HCT116 (cell line): ENCODE measurements around the gene CSTPP1.

ENCODE experiments used
- CTCF ChIP-seq, 3 experiments: fragments of 200-600 bp in 1 of 3; sonication (generic) in 1 of 3; IDR thresholded peaks in 2 of 3; conservative IDR thresholded peaks in 1 of 3; 2 replicates each; pipeline ENCODE4 v1.5.1; 2012 to 2017; ENCODE audit warnings: low read depth in 2 of 3, low read length in 2 of 3, antibody characterized with exemption in 1 of 3, borderline replicate concordance in 1 of 3, control low read depth in 1 of 3, mild to moderate bottlenecking in 1 of 3, mixed read lengths in 1 of 3, mixed run types in 1 of 3, moderate library complexity in 1 of 3; ENCODE audit not compliant: insufficient read depth in 1 of 3
- EZH2 ChIP-seq: fragments of 200-600 bp; sonication (generic); IDR thresholded peaks from 2 replicates; pipeline ENCODE4 v1.6.1; 2017; ENCODE audit warnings: antibody characterized with exemption, mixed run types
- EZH2phosphoT487 ChIP-seq: fragments of 200-600 bp; IDR thresholded peaks from 2 replicates; pipeline ENCODE4 v1.6.1; 2018; ENCODE audit warnings: antibody characterized with exemption, borderline replicate concordance
- POLR2AphosphoS5 ChIP-seq: IDR thresholded peaks from 2 replicates; pipeline ENCODE4 v1.6.1; 2011; ENCODE audit warnings: mild to moderate bottlenecking, low read depth, low read length, moderate library complexity

DNA sequence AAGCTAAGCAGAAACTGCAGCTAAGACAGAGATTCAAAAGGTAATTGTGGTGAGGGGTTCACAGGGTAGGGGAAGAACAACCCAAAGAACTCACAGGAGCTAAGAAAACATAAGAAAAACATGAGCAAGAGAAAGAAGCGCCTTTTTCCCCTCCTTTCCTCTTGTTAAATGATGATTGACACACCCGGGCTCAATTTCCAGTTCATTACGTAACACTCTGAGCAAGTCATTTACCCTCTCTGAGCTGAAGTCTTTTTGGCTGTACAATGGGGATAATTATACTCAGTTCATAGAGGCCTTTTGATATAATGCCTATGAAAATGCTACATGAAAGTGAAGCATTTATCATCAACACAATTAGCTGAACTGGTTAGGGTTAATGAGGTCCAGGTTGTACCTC is 35.4 kb upstream of the CSTPP1 start:
- TF ChIP-seq EZH2 (no peak), CTCF (IDR thresholded peaks at IDR 0.05 in 2 of 3, conservative IDR thresholded peaks at IDR 0.05 in 1 of 3; ENCODE audit: borderline replicate concordance in 1 of 3, insufficient read depth in 1 of 3, low read depth in 2 of 3, low read length in 2 of 3) (no peak), EZH2phosphoT487 (no peak), POLR2AphosphoS5 (no peak)
